Activated CD4-positive, CD25-positive, alpha-beta regulatory T cell treated with anti-CD3 and anti-CD28 coated beads, Interleukin-2, amount 50 U/mL, for 16 hours (primary cell): ENCODE data around the gene REG3G.

Source experiments
- DNase-seq: peaks from one replicate; pipeline ENCODE4 v3.0.0-alpha.2; 2020; ENCODE audit warnings: low read depth, low spot score

The REG3G gene

GRCh38 chr2:79025421-79025820, at the start of gene REG3G:
Gene REG3G, plus strand, starts transcription at chr2:79025702. Its CDS starts 392 bp downstream, at chr2:79026094.
- no peak for DNase-seq

DNA sequence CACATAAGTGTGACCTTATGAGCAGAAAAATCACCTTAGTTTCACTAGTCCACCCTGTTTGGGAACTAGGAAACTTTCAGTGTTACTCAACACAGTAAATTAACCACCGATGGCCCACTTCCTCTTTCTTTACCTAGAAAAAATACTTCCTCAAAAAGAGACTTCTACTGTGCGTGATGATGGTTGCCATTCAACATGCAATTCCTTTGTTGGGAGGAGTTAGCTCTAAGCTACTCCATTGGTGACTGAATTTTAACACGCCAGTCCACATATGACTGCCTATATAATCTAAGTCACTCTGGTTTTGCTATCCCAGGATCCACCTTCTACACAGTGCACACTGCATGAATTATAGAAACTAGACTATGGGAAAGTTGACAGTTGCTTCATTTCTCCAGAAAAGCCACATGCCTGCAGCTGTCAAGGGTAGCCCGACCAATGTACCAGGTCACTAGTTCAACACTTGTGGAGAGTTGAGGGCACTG, 47.8 kb upstream of the REG3G start:
- DNase-seq = no peak

DNA sequence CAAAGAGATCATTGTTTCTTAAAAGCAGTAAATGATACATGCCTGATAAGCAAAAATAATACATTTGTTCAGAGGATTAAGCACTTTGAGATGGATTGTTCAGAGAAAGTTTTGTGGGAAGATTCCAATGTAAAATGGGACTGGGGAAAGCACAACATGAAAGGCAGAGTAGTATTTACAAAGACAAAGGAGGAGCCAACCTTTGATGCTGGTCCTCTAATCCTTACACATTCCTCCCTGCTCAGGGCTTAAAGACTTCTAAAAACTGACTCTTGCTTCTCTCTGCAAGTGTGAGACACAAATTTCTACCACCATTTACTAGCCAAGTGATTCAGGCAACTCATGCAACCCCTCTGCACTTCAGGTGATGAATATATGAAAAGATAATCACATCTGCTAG, 47.2 kb upstream of the REG3G start:
- no peak for DNase-seq

DNA sequence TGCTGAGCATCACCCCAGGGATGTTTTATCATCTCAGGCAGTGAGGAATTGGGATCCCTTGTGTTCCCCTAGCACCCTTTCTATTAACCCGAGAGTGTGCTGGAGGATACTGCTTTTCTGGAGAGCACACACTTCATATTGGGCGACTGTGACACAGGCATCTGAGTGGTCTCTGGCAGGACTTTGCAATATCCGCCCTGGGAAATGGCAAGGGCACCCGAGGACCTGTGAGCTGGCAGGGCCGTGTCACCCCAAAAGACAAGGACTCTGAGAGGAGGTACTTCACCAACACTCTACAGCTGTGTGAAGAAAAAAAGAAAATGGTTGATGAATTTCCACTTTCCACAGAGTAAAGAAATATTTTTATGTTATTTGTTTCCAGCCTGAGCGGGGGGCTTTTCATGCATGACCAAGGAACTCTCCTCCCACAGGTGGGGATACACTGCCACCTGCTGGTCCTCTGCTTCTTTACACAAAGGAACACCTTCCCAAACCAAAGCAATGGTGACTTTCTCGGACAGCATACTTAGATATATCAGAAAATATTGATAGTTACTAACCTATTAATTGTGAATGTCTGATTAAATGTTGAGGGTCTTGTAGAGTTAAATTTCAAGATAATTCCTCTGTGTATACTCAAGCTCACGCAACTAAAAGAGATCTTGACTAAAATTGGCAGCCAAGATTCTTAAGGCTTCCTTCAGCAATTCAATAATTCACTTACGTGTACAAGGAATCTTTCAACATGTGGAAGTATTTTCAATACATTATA, 45.9 kb upstream of the REG3G start:
- no peak for DNase-seq

GRCh38 chr2:78980152-78980465, 45.4 kb upstream of the REG3G start:
- no peak for DNase-seq

DNA sequence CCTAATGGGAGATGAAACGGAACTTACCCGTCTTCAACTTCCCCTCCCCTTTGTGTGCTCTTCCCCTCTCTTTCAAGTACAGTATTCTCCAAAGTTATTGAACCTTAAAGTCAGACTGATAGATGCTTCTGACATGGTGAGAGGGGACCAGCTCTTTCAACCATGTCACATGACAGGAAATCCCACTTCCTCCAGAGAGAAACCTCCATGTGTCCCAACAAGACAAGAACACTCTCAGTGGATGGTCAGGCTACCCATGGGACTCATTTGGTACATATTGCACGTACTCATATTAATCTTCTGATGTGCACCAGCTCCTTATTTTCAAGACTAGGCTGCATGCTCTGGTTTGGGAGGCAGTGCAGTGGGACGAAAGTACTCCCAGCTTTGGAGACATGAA, 44.6 kb upstream of the REG3G start:
- DNase-seq = no peak

- no peak for DNase-seq
These were observed 42.7 kb upstream of the REG3G start for GRCh38 chr2:78982638-78983330.

DNA sequence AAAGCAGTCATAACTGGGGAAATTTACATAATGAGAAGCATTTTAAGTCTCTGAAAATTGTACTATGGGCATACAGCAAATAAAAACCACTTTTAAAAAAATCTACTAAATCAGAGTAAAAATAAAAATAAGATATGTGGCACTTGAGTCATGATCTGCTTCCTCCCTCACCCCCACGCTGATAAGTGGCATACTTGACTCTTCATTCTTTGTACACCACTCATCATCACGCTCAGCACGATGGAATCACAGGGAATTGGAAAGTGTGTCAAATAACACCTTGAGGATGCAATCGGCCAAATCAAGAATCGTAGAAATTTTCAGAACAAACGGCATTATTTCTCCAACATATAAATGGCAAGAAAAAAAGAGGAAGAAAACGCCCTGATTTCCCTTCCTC, 41.1 kb upstream of the REG3G start:
- no peak for DNase-seq

- no peak for DNase-seq
These were observed 39.9 kb upstream of the REG3G start for GRCh38 chr2:78985558-78985957.

- DNase-seq = no peak
These were observed 36.5 kb upstream of the REG3G start for GRCh38 chr2:78989051-78989450.

DNA sequence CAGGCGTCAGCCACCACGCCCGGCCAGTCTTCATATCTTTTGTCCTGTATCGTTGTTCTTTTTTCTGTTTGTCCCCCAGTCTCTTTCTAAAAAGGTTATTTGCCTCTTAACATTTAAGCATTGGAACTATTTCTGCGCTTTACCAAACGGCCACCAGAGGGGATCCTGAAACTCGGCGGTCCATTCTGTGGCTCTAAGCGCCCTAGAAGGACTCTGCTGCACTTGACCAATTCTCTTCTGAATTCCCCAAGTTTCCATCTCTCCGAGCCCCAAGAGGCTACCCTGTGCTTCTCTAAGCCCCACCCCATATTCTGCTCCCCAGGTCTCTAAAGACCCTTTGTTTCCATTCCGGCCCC, 33.1 kb upstream of the REG3G start:
- no peak for DNase-seq

- no peak for DNase-seq
These were observed 32.5 kb upstream of the REG3G start for GRCh38 chr2:78992807-78993517.

DNA sequence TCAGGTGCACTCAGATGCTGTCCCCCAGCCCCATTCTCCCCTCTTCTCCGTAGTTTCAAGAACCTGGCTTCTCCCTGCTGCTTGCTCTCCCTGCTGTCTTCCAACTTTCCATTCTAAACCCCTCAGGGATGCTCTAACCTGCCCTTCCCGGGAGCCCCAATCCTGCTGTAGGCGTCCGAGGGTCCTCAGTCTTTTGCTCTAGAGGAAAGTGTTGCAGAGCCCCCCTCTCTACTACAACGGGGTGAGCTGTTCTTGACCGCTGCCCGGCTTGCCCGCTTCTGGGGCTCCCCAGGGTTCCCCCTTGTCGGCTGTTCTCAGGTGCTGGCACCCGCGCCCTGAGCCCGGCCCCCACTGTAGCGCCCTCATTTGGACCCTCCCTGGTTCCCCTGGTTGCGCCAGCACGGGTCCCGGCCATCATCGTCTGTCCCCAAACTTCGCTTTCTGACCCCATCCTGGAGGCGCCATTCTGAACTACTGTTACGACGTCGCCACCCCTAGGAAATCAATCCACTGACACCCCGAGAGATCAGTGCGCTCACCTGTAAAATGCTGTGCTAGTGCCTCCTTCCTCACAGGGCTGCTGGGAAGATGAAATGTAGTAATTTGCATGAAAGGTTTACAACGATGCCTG, 31.9 kb upstream of the REG3G start:
- no peak for DNase-seq

DNA sequence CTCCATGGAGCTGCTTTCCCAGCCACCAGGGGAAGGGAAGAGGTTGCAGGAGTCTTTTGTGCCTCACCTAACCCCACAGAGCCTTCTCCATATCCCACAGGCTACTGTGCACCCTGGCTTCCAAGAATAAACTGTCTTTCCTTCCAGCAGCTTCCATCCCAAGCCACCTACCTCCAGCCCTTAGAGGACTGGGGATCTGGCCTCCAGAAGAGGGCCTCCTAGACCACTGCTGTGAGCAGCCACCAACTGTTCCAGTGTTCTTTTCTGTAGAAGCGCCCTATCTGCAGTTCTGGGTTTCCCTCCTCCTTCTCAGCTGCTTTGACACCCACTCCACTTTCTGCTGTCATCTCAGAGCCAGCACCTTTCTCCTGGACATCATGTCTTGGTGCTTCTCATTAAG, 30.7 kb upstream of the REG3G start:
- DNase-seq = no peak

DNA sequence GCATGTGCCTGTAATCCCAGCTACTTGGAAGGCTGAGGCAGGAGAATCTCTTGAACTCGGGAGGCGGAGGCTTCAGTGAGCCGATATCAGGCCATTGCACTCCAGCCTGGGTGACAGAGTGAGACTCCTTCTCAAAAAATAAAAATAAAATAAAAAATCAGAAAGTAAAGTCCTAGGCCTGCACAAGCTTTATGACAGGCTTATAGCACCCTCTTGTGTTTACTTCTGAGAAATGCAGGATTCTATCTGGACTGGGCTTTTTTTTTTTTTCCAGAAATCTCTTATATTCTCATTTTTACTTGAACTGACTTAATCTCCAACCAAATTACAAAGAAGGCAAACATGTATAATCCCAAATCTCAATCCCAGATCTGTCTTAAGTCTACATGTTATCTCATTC, 26.1 kb upstream of the REG3G start:
- DNase-seq = no peak

- no peak for DNase-seq
These were observed 25.4 kb upstream of the REG3G start for GRCh38 chr2:79000008-79000576.

DNA sequence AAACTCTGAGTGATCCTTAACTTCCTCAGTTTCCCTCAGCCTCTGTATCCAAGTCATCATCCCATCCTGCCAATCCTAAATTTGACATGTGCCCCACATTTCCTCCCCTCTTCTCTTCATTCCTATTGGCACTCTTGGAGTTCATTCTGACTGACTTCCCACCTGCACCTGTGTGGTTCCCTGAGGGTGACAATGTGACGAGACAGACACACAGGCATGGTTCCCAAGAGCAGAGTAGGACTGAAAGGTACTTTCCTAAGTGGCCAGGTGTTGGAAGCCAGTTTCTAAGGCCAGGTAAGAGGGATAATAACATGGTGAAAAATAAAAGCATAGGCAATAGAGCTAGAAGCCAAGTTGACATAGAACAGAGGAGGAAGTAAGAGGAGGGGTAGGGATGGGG, 24.2 kb upstream of the REG3G start:
- DNase-seq = no peak

DNA sequence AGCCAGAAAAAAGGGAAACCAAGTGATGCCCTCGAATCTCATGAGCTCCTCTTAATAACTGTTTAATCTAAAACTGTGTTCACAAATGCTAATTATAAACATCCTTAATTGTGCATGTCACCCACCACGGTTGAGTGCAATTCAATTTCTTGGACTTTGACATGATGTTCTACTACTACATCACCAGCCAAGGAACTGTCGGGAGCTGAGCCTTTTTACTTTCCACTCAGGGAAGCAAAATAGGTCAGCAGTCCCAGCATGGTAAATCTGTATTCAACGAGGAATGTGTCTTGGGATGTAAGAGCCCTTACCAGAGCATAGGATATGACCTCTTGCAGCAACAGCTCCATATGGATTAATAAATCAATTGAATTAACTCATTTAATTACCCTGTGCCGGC, 20.8 kb upstream of the REG3G start:
- DNase-seq = no peak

GRCh38 chr2:79005216-79005615, 20.3 kb upstream of the REG3G start:
- no peak for DNase-seq

DNA sequence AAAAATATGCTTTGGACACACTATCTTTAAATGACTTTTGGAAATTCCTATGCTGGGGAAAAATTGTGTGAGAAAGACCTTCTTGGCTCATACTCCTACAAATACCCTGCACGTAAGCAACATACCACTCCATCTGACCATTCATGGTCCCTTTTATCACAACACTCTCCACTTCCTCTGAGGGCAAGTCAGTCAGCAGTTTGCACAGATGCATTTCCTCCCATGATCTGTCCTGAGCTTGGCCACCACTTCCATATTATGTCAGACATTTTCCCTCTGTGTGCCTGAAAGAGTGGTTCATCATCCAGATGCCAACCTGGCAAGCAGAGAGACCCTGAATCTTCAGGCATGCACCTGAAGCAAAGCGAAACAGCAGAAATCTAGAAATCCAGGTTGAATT, 16.1 kb upstream of the REG3G start:
- no peak for DNase-seq

- no peak for DNase-seq
These were observed 14.0 kb upstream of the REG3G start for GRCh38 chr2:79011496-79011895.

GRCh38 chr2:79013629-79014028, 11.9 kb upstream of the REG3G start:
- DNase-seq = no peak
